Stimulated activated CD4-positive, alpha-beta T cell treated with anti-CD3 and anti-CD28 coated beads, TNF-alpha, amount 100 ng/mL, for 1 hour (primary cell): Measurements from ENCODE around the gene UQCR11.

ENCODE experiments used
- DNase-seq, 3 donors: peaks; one replicate each; pipeline ENCODE4 v3.0.0-alpha.2; 2020; ENCODE audit warnings: low read depth in 3 of 3, low spot score in 1 of 3

Gene UQCR11

GRCh38 chr19:1636325-1637236 lies 31.3 kb upstream of the UQCR11 start:
- no peak for DNase-seq

GRCh38 chr19:1634938-1635243 lies 29.6 kb upstream of the UQCR11 start:
- no peak for DNase-seq

GRCh38 chr19:1634242-1634937 lies 29.1 kb upstream of the UQCR11 start:
- DNase-seq = no peak

- DNase-seq = no peak
These were observed 28.1 kb upstream of the UQCR11 start for GRCh38 chr19:1633269-1633826.

GRCh38 chr19:1632462-1633268 lies 27.4 kb upstream of the UQCR11 start:
- DNase-seq = no peak

GRCh38 chr19:1631557-1632100 lies 26.4 kb upstream of the UQCR11 start:
- no peak for DNase-seq

- DNase-seq = no peak
These were observed 25.5 kb upstream of the UQCR11 start for GRCh38 chr19:1630811-1631210.

GRCh38 chr19:1630012-1630411 lies 24.8 kb upstream of the UQCR11 start:
- DNase-seq = no peak

GRCh38 chr19:1629256-1629808 lies 24.1 kb upstream of the UQCR11 start:
- DNase-seq = no peak

GRCh38 chr19:1627194-1627593 lies 21.9 kb upstream of the UQCR11 start:
- DNase-seq = no peak

- no peak for DNase-seq
These were observed 21.3 kb upstream of the UQCR11 start for GRCh38 chr19:1626417-1627010.

GRCh38 chr19:1624458-1624857 lies 19.2 kb upstream of the UQCR11 start:
- DNase-seq = peak in 1 of 3 donors; percentile 26

GRCh38 chr19:1622541-1622940 lies 17.3 kb upstream of the UQCR11 start:
- no peak for DNase-seq

- no peak for DNase-seq
These were observed 16.7 kb upstream of the UQCR11 start for GRCh38 chr19:1622007-1622406.

GRCh38 chr19:1621574-1621973 lies 16.3 kb upstream of the UQCR11 start:
- DNase-seq = no peak

GRCh38 chr19:1621021-1621420 lies 15.8 kb upstream of the UQCR11 start:
- no peak for DNase-seq

GRCh38 chr19:1620502-1620901 lies 15.2 kb upstream of the UQCR11 start:
- DNase-seq = no peak

GRCh38 chr19:1619703-1620102 lies 14.4 kb upstream of the UQCR11 start:
- DNase-seq = no peak

- no peak for DNase-seq
These were observed 13.8 kb upstream of the UQCR11 start for GRCh38 chr19:1619094-1619439.
